ENCODE results near the gene RBL1.
A peak's percentile ranks its signal among the peaks of the same experiment; 100 is the strongest.

The RBL1 gene

GRCh38 chr20:36951979-36952738, 143.6 kb downstream of the RBL1 start:
- Histone ChIP-seq H3K9me3 (no peaks in the 10 kb centered on the region), H4K20me1 (0 out of 2 replicates have a peak, but pooled peaks cover 16% of the 10 kb centered on the region), H3K9ac (peak overlapping the region; percentile 55; the same call in 1 of the 2 replicates), H3K4me3 (peak overlapping the region; percentile 77), H3K27me3 (peaks cover 34% of the 10 kb centered on the region), H3K4me1 (peaks cover 33% of the 10 kb centered on the region), H3K36me3 (no peaks in the 10 kb centered on the region), H3K27ac (no peak overlapping the region), H3K4me2 (peak overlapping the region; percentile 100)
- no peak for TF ChIP-seq Cebpa-rat (IDR thresholded peaks at IDR 0.05)

- peaks cover 34% of the 10 kb centered on the region for H3K27me3 ChIP-seq
- peak within 1 kb of the TSS; percentile 100 for H3K4me2 ChIP-seq
- H4K20me1 ChIP-seq: 0 out of 2 replicates have a peak, but pooled peaks cover 16% of the 10 kb centered on the region
- peak within 1 kb of the TSS; percentile 55 for H3K9ac ChIP-seq
- no peaks in the 10 kb centered on the region for H3K9me3 ChIP-seq
- no peaks in the 10 kb centered on the region for H3K36me3 ChIP-seq
- no peak for TF ChIP-seq Cebpa-rat (IDR thresholded peaks at IDR 0.05)
- peaks cover 33% of the 10 kb centered on the region for H3K4me1 ChIP-seq
- no peak within 1 kb of the TSS for H3K27ac ChIP-seq
- H3K4me3 ChIP-seq: peak within 1 kb of the TSS; percentile 77
Observed at GRCh38 chr20:36951198-36951978, 144.4 kb downstream of the RBL1 start, which contains the start of gene SAMHD1. TSS of gene SAMHD1 (minus strand) at chr20:36951708. CDS start at chr20:36951643, 65 bp downstream.

GRCh38 chr20:36950414-36951197, 145.2 kb downstream of the RBL1 start:
- H3K27me3 ChIP-seq: peaks cover 34% of the 10 kb centered on the region
- peak overlapping the region; percentile 100 for H3K4me2 ChIP-seq
- peak overlapping the region; percentile 55; the same call in 1 of the 2 replicates for H3K9ac ChIP-seq
- H3K9me3 ChIP-seq: no peaks in the 10 kb centered on the region
- no peaks in the 10 kb centered on the region for H3K36me3 ChIP-seq
- peak overlapping the region; percentile 77 for H3K4me3 ChIP-seq
- 0 out of 2 replicates have a peak, but pooled peaks cover 16% of the 10 kb centered on the region for H4K20me1 ChIP-seq
- no peak overlapping the region for H3K27ac ChIP-seq
- H3K4me1 ChIP-seq: peaks cover 31% of the 10 kb centered on the region
- TF ChIP-seq Cebpa-rat (IDR thresholded peaks at IDR 0.05): no peak
